Osteoblast (primary cell): Measurements from ENCODE around the gene PSMB7. TPM values are rescaled to one million over a fixed set of nuclear protein-coding genes. Genes with fewer than 3 reads are reported as not detected.

Experiments
- DNase-seq: peaks from one replicate; pipeline ENCODE4 v3.0.0; 2011; ENCODE audit warnings: low spot score, mixed read lengths; ENCODE audit not compliant: insufficient read length; ENCODE audit errors: missing footprints
- H2AFZ ChIP-seq: 2 replicates; pipeline ENCODE4 v1.6.0; 2011; ENCODE audit warnings: mild to moderate bottlenecking, low read length
- H3K27ac ChIP-seq: 2 replicates; pipeline ENCODE4 v1.5.1; 2011; ENCODE audit warnings: mild to moderate bottlenecking, low read depth, low read length, moderate library complexity
- H3K27me3 ChIP-seq: 2 replicates; pipeline ENCODE4 v1.6.0; 2012; ENCODE audit warnings: mild to moderate bottlenecking, control low read depth, inconsistent platforms, low read length, moderate library complexity; ENCODE audit not compliant: insufficient read depth
- H3K36me3 ChIP-seq: 2 replicates; pipeline ENCODE4 v1.5.1; 2011; ENCODE audit warnings: mild to moderate bottlenecking, low read length, control low read depth, moderate library complexity; ENCODE audit not compliant: insufficient read depth
- H3K4me1 ChIP-seq: 2 replicates; pipeline ENCODE4 v1.5.1; 2011; ENCODE audit warnings: mild to moderate bottlenecking, low read length, control low read depth, moderate library complexity; ENCODE audit not compliant: insufficient read depth
- H3K4me2 ChIP-seq: 2 replicates; pipeline ENCODE4 v1.6.0; 2011; ENCODE audit warnings: mild to moderate bottlenecking, low read length; ENCODE audit not compliant: insufficient read depth
- H3K4me3 ChIP-seq: fragments of 200-600 bp; sonication (generic); 3 replicates; pipeline ENCODE4 v1.5.1; 2012; ENCODE audit warnings: mild to moderate bottlenecking, low read length, inconsistent platforms; ENCODE audit not compliant: insufficient read depth
- H3K79me2 ChIP-seq: 2 replicates; pipeline ENCODE4 v1.6.0; 2012; ENCODE audit warnings: mild to moderate bottlenecking, low read length, control low read depth, inconsistent platforms; ENCODE audit not compliant: insufficient read depth
- H3K9me3 ChIP-seq: 2 replicates; pipeline ENCODE4 v1.5.1; 2011; ENCODE audit warnings: low read depth, low read length, control low read depth
- H4K20me1 ChIP-seq: 2 replicates; pipeline ENCODE4 v1.6.0; 2012; ENCODE audit warnings: mild to moderate bottlenecking, low read length, control low read depth; ENCODE audit not compliant: insufficient read depth
- total RNA-seq: library from RNA; depleted of rRNA; stranded (reverse); fragments of >200 nt; gene quantifications from 2 replicates; pipeline ENCODE4 v1.2.3, GENCODE V29; 2012
- TF ChIP-seq, protein P1 (sequence below): IDR thresholded peaks from 2 replicates; pipeline ENCODE4 v1.5.1; 2011; ENCODE audit warnings: mild to moderate bottlenecking, low read depth, low read length, moderate library complexity; ENCODE audit errors: extremely low read depth

The PSMB7 gene
- total RNA-seq, 1 donor, result 136 TPM

GRCh38 chr9:124327491-124327890, 87.8 kb downstream of the PSMB7 start:
- Histone ChIP-seq H3K36me3 (peaks cover 96% of the 10 kb centered on the region), H4K20me1 (peaks cover 60% of the 10 kb centered on the region)
- TF ChIP-seq, protein P1, sequence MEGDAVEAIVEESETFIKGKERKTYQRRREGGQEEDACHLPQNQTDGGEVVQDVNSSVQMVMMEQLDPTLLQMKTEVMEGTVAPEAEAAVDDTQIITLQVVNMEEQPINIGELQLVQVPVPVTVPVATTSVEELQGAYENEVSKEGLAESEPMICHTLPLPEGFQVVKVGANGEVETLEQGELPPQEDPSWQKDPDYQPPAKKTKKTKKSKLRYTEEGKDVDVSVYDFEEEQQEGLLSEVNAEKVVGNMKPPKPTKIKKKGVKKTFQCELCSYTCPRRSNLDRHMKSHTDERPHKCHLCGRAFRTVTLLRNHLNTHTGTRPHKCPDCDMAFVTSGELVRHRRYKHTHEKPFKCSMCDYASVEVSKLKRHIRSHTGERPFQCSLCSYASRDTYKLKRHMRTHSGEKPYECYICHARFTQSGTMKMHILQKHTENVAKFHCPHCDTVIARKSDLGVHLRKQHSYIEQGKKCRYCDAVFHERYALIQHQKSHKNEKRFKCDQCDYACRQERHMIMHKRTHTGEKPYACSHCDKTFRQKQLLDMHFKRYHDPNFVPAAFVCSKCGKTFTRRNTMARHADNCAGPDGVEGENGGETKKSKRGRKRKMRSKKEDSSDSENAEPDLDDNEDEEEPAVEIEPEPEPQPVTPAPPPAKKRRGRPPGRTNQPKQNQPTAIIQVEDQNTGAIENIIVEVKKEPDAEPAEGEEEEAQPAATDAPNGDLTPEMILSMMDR, result no peak

GRCh38 chr9:124326378-124326777, 88.9 kb downstream of the PSMB7 start:
- Histone ChIP-seq H3K36me3 (peaks cover 96% of the 10 kb centered on the region), H3K4me3 (no peak overlapping the region), H4K20me1 (peaks cover 57% of the 10 kb centered on the region), H3K4me1 (no peaks in the 10 kb centered on the region), H3K79me2 (peaks cover 52% of the 10 kb centered on the region), H3K27ac (no peak overlapping the region), H3K27me3 (no peaks in the 10 kb centered on the region), H3K9me3 (no peaks in the 10 kb centered on the region), H2AFZ (no peak overlapping the region), H3K4me2 (no peak overlapping the region)
- TF ChIP-seq, protein P1, result no peak
- DNase-seq, result no peak

More at GRCh38 chr9:124327491-124327890, 87.8 kb downstream of the PSMB7 start:
- Histone ChIP-seq H3K4me3 (no peak overlapping the region), H3K79me2 (peaks cover 48% of the 10 kb centered on the region), H3K4me2 (no peak overlapping the region), H3K4me1 (no peaks in the 10 kb centered on the region), H3K27me3 (no peaks in the 10 kb centered on the region), H2AFZ (no peak overlapping the region), H3K9me3 (no peaks in the 10 kb centered on the region), H3K27ac (no peak overlapping the region)
- DNase-seq, result no peak

- Histone ChIP-seq H4K20me1 (peaks cover 59% of the 10 kb centered on the region), H3K4me2 (no peak overlapping the region), H3K4me1 (no peaks in the 10 kb centered on the region), H2AFZ (no peak overlapping the region), H3K27ac (no peak overlapping the region), H3K79me2 (peaks cover 56% of the 10 kb centered on the region), H3K9me3 (no peaks in the 10 kb centered on the region), H3K4me3 (no peak overlapping the region), H3K36me3 (peaks cover 96% of the 10 kb centered on the region), H3K27me3 (no peaks in the 10 kb centered on the region)
- TF ChIP-seq, protein P1, result no peak
- DNase-seq, result no peak
These were observed 89.4 kb downstream of the PSMB7 start for GRCh38 chr9:124325816-124326215.

GRCh38 chr9:124323904-124324303, 91.3 kb downstream of the PSMB7 start:
- H4K20me1 ChIP-seq, result peaks cover 53% of the 10 kb centered on the region
- H3K9me3 ChIP-seq, result no peaks in the 10 kb centered on the region
- no peak overlapping the region for H3K4me3 ChIP-seq
- no peak for DNase-seq
- H2AFZ ChIP-seq, result no peak overlapping the region
- H3K27me3 ChIP-seq, result no peaks in the 10 kb centered on the region
- TF ChIP-seq, protein P1, result no peak
- H3K4me1 ChIP-seq, result no peaks in the 10 kb centered on the region
- H3K36me3 ChIP-seq, result peaks cover 94% of the 10 kb centered on the region
- H3K4me2 ChIP-seq, result no peak overlapping the region
- no peak overlapping the region for H3K27ac ChIP-seq
- H3K79me2 ChIP-seq, result peaks cover 62% of the 10 kb centered on the region
